ENCODE data around the gene COX19. TPM values are rescaled to one million over a fixed set of nuclear protein-coding genes. Genes with fewer than 3 reads are reported as not detected.
A peak's percentile ranks its signal among the peaks of the same experiment; 100 is the strongest.

Gene COX19
- total RNA-seq, 1 experiment from 2014 or later, result 24.8 TPM

GRCh38 chr7:982511-983003, 7.2 kb upstream of the COX19 start:
- Mint-ChIP-seq H3K9me3 (ENCODE audit: unreplicated experiment) (no peaks in the 10 kb centered on the region), H3K4me3 (ENCODE audit: unreplicated experiment) (no peak overlapping the region), H3K27me3 (ENCODE audit: insufficient read depth, unreplicated experiment) (no peaks in the 10 kb centered on the region), H3K27ac (ENCODE audit: unreplicated experiment) (peak overlapping the region; percentile 29), H3K4me1 (ENCODE audit: low read depth, unreplicated experiment) (peaks cover 7% of the 10 kb centered on the region), H3K36me3 (ENCODE audit: insufficient read depth, unreplicated experiment) (peaks cover 5% of the 10 kb centered on the region)
- ChIA-PET POLR2A (interaction anchor here (0.6 kb wide), 2 partner anchors 156 to 174 kb away, joined by 3 to 5 read pairs; a partner anchor contains a TSS), CTCF (interaction anchor here (0.6 to 1.4 kb wide), 3 partner anchors 10 to 78 kb away, joined by 3 to 17 read pairs (median 3); no protein-coding TSS in a partner anchor)
- DNase-seq, result no peak
- no peak overlapping the region for H3K4me3 ChIP-seq (ENCODE audit: low read depth, low read length)
- BruUV-seq (replicated peaks), result no TSS peak
- H3K9me3 ChIP-seq, result no peaks in the 10 kb centered on the region
- TF ChIP-seq, protein P1, sequence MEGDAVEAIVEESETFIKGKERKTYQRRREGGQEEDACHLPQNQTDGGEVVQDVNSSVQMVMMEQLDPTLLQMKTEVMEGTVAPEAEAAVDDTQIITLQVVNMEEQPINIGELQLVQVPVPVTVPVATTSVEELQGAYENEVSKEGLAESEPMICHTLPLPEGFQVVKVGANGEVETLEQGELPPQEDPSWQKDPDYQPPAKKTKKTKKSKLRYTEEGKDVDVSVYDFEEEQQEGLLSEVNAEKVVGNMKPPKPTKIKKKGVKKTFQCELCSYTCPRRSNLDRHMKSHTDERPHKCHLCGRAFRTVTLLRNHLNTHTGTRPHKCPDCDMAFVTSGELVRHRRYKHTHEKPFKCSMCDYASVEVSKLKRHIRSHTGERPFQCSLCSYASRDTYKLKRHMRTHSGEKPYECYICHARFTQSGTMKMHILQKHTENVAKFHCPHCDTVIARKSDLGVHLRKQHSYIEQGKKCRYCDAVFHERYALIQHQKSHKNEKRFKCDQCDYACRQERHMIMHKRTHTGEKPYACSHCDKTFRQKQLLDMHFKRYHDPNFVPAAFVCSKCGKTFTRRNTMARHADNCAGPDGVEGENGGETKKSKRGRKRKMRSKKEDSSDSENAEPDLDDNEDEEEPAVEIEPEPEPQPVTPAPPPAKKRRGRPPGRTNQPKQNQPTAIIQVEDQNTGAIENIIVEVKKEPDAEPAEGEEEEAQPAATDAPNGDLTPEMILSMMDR (IDR thresholded peaks at IDR 0.05; ENCODE audit: insufficient read depth in 1 of 2, low read depth in 1 of 2, low read length in 1 of 2, severe bottlenecking in 1 of 2, unreplicated experiment in 1 of 2), result no peak
- intact Hi-C loops (cut with micrococcal nuclease; ENCODE audit: unreplicated experiment), result no loop called here
- H3K27me3 ChIP-seq (replicated peaks; ENCODE audit: control insufficient read depth, insufficient read depth, low read length), result no peaks in the 10 kb centered on the region
- H3K4me1 ChIP-seq, result peaks cover 50% of the 10 kb centered on the region
- no peaks in the 10 kb centered on the region for H3K36me3 ChIP-seq (ENCODE audit: control insufficient read depth, insufficient read depth, low read length)

GRCh38 chr7:981793-982510, 6.6 kb upstream of the COX19 start:
- Mint-ChIP-seq H3K9me3 (ENCODE audit: unreplicated experiment) (no peaks in the 10 kb centered on the region), H3K4me3 (ENCODE audit: unreplicated experiment) (no peak overlapping the region), H3K27me3 (ENCODE audit: insufficient read depth, unreplicated experiment) (no peaks in the 10 kb centered on the region), H3K27ac (ENCODE audit: unreplicated experiment) (peak overlapping the region; percentile 29), H3K4me1 (ENCODE audit: low read depth, unreplicated experiment) (peaks cover 11% of the 10 kb centered on the region), H3K36me3 (ENCODE audit: insufficient read depth, unreplicated experiment) (peaks cover 10% of the 10 kb centered on the region)
- Histone ChIP-seq H3K4me3 (ENCODE audit: low read depth, low read length) (no peak overlapping the region), H3K4me1 (peaks cover 56% of the 10 kb centered on the region), H3K9me3 (no peaks in the 10 kb centered on the region), H3K27me3 (replicated peaks; ENCODE audit: control insufficient read depth, insufficient read depth, low read length) (no peaks in the 10 kb centered on the region), H3K36me3 (ENCODE audit: control insufficient read depth, insufficient read depth, low read length) (no peaks in the 10 kb centered on the region)
- BruUV-seq (replicated peaks), result no TSS peak
- POLR2A ChIA-PET, result interaction anchor here (0.6 kb wide), 1 partner anchor 156 kb away, joined by 3 read pairs; a partner anchor contains a TSS
- DNase-seq, result no peak
- TF ChIP-seq, protein P1 (IDR thresholded peaks at IDR 0.05; ENCODE audit: insufficient read depth in 1 of 2, low read depth in 1 of 2, low read length in 1 of 2, severe bottlenecking in 1 of 2, unreplicated experiment in 1 of 2), result no peak
- CTCF ChIA-PET, result interaction anchor here (1.0 to 1.4 kb wide), 2 partner anchors 10 to 11 kb away, joined by 3 to 17 read pairs; no protein-coding TSS in a partner anchor
- intact Hi-C loops (cut with micrococcal nuclease; ENCODE audit: unreplicated experiment), result no loop called here

DNA sequence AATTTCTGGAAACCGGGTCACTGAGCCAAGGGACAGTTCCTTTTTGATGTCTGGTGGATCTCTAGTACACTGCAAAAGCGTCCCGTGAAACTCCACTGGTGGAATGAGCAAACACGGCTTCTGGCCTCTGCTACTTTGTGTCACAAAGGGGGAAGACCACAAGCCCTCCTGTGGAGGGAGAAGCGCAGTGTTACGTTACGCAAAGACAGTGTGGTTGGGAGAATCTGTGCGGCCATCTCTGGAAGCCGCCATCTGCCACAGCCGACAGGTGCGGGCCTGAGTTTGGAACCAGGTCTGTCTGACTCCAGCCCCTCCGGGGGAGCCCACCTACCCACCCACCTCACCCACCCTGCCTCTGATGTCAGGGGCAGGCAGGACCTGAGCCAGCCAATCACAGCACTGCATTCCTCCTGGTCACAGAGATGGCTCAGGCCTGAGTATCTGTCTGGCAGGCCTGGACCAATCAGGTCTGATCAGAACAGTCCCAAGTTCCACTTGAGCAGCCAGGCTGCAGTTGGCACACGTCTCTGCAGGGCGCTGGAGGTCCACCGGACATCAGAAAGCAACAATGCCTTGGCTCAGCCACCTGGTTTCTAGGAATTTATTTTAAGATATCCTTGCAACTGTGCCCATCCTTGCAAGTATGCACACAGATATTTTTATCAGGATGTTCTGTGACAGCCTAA, 4.7 kb upstream of the COX19 start:
- no TSS peak for BruUV-seq (replicated peaks)
- H3K36me3 Mint-ChIP-seq (ENCODE audit: insufficient read depth, unreplicated experiment), result peaks cover 11% of the 10 kb centered on the region
- H3K27me3 Mint-ChIP-seq (ENCODE audit: insufficient read depth, unreplicated experiment), result no peaks in the 10 kb centered on the region
- Histone ChIP-seq H3K9me3 (no peaks in the 10 kb centered on the region), H3K4me1 (peaks cover 64% of the 10 kb centered on the region), H3K4me3 (ENCODE audit: low read depth, low read length) (no peak overlapping the region), H3K36me3 (ENCODE audit: control insufficient read depth, insufficient read depth, low read length) (no peaks in the 10 kb centered on the region), H3K27me3 (replicated peaks; ENCODE audit: control insufficient read depth, insufficient read depth, low read length) (no peaks in the 10 kb centered on the region)
- TF ChIP-seq, protein P1 (IDR thresholded peaks at IDR 0.05; ENCODE audit: insufficient read depth in 1 of 2, low read depth in 1 of 2, low read length in 1 of 2, severe bottlenecking in 1 of 2, unreplicated experiment in 1 of 2), result no peak
- ChIA-PET POLR2A (no interaction called here), CTCF (no interaction called here)
- no peak for DNase-seq
- intact Hi-C loops (cut with micrococcal nuclease; ENCODE audit: unreplicated experiment), result loop anchor here (5.0 kb wide), 3 partner anchors 62 to 202 kb away; partner anchors contain the start of gene GPR146
- peaks cover 11% of the 10 kb centered on the region for H3K4me1 Mint-ChIP-seq (ENCODE audit: low read depth, unreplicated experiment)
- H3K27ac Mint-ChIP-seq (ENCODE audit: unreplicated experiment), result no peak overlapping the region
- no peaks in the 10 kb centered on the region for H3K9me3 Mint-ChIP-seq (ENCODE audit: unreplicated experiment)
- H3K4me3 Mint-ChIP-seq (ENCODE audit: unreplicated experiment), result no peak overlapping the region

Data from Caco-2 (cell line).